Left hindlimb (tissue), 1 donor: ENCODE data around the gene ABCB6.

Experiments used
- DNase-seq: peaks from one replicate; pipeline ENCODE4 v3.0.0-alpha.2; 2018

Gene ABCB6

DNA sequence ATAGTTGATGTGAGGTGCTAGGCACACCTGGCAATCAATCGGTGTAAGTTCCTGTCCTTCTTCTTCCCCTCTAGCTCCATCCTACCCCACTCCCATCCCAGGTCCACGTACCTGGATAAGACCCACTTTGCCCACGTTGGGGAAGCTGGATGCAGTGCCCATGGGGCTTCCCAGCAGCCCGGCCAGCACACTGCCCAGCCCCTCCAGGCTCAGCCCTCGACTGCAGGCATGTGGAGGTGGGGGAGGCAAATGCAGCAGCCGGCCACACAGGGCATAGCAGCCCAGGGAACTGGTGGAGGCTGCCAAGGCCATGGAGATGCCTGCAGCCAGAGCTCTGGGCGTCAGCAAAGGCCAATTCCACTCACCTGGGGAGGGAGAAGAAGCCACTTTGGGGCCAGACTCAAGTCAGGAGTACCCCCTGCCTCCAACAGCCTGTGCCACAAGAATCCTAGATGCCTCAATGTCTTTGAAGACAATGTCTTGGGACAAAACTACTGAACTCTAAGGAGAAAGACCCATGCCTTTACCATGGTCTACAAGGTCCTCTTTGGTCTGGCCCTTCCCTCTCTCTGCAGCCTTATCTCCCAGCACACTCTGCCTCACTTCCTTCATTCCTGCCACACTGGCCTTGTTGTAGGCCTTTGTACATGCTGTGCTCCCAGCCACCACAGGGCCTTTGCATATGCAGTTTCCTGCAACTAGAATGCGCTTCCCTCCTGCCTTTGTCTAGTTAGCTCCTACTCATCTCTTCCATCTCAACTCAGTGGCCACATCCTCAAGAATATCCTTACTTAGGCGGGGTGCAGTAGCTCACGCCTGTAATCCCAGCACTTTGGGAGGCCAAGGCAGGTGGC is 53.5 kb downstream of the ABCB6 start:
- DNase-seq, result no peak

DNA sequence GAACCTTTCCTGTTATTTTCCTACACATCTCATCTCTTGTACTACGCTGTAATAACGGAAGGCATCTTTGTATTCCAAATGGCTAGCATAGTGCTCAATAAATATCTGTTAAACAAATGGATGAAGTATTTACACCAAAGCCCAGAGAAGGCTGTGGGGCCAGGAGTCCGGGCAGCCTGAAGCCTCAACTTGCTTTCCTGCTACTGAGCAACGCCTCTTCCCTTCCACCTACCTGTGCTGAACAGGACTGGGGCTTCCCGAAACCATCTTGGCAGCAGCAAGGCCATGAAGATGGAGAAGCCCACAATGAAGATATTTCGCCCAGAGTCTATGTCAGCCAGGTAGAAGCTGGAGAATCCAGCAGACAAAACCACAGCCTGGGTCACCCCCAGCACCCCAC is 55.6 kb downstream of the ABCB6 start:
- DNase-seq, result no peak

DNA sequence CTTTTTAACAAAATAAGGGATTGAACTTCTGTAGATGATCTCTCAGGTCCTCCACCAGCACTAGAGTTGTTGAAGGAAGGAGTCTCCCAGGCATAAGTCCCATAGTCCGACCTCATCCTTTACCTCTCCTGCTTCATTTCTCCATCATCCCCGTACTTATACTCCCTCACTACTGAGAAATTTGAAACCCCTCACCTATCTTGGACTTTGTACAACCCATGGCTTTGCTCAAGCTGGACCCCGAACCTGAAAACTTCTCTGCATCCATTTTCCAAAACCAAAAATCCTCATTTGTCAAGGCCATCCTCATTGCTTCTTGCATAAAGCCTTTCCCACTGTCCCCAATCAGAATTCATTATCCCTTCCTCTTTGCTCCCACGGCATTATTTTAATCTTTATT is 57.7 kb downstream of the ABCB6 start:
- DNase-seq, result no peak

DNA sequence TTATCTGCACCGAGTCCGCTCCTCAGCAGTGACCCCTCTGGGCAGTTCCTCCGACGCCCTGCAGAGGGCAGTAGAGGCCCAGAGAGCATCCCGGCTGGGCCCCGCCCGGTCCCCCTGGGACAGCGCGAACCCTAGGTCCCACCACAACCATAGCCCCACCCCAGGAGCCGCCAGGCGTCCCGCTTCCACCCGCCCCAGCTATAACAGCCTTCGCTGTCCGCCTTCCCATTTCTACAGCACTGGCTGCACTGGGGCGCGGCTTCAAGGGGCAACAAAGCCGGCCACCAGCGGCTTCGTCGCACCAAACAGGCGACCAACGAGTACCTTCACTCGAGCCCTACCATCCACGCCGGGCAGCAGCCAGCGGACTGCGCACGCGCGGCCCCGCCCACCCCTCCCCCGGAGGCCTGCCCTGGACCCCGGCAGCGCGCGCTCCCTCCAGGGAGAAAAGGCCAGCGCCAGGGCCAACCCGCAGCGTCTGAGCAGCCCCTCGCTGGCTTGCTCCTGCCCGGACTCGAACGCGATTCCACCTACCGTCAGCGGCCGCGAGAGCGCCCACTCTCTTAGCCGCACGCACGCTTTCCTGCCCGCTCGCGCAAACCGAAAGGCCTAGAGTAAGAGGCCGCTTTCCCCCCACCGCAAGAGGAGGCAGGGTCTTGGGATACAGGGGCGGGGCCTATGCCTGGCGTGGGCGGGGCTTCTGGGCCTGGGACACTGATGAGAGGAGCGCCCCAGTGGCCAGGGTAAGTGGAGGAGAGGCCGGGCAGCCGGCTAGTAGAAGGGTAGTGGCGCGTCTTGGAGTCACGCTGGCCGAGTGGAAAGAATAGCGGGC is 58.4 kb downstream of the ABCB6 start, which contains the start of gene NHEJ1:
Gene NHEJ1 (minus strand): TSS at position 630 of the 832 bp plus-strand sequence. CDS start 2,453 bp downstream, outside the sequence.
- peak; percentile 95 for DNase-seq
